Right cardiac atrium (tissue), 5 donors: Measurements from ENCODE around the gene ISLR. TPM values are rescaled to one million over a fixed set of nuclear protein-coding genes. Genes with fewer than 3 reads are reported as not detected.

ENCODE experiments used
- ATAC-seq, 2 donors: fragments of 200-7000 bp; cut with Tn5 transposase; one replicate each; pipeline versions ENCODE4 v1.8.0 to v1.9.1; 2020; ENCODE audit warnings: moderate library complexity in 2 of 2, mild to moderate bottlenecking in 1 of 2
- DNase-seq, 3 donors: peaks; one replicate each; pipeline ENCODE4 v3.0.0-alpha.2; 2020
- H3K27ac ChIP-seq: one replicate; pipeline ENCODE4 v1.5.1; 2013; ENCODE audit warnings: mild to moderate bottlenecking, low read length, control low read depth, moderate library complexity
- H3K27me3 ChIP-seq: one replicate; pipeline ENCODE4 v1.6.1; 2013; ENCODE audit not compliant: control insufficient read depth, insufficient read depth
- H3K4me1 ChIP-seq: one replicate; pipeline ENCODE4 v1.6.1; 2013; ENCODE audit warnings: low read length; ENCODE audit not compliant: control insufficient read depth, insufficient read depth
- H3K4me3 ChIP-seq: one replicate; pipeline ENCODE4 v1.5.1; 2013; ENCODE audit warnings: low read length, control low read depth
- H3K9me3 ChIP-seq: one replicate; pipeline ENCODE4 v1.6.1; 2013; ENCODE audit warnings: low read length; ENCODE audit not compliant: control insufficient read depth
- WGBS: extraction: QIAGEN DNeasy Blood & Tissue Kit; methylation state at CpG from one replicate; pipeline ENCODE4 v1.1.7; 2013; 5-methylcytosine and 5-hydroxymethylcytosine counted together
- intact Hi-C, 4 donors: fragments of 100-400 bp; cut with DNase I; formaldehyde crosslinking; loops; one replicate each; pipeline versions ENCODE4 v1.11.0 to v1.14.0; 2022 to 2023
- long read RNA-seq, 4 donors: library from polyadenylated mRNA; unstranded; transcript quantifications; one replicate each; pipeline ENCODE4 v2.0.0, GENCODE V29; 2020 to 2021
- polyA plus RNA-seq: library from polyadenylated mRNA; stranded (reverse); fragments of 200-250 nt; gene quantifications from one replicate; pipeline ENCODE4 v1.2.3, GENCODE V29; 2013
- total RNA-seq, 4 donors: library from RNA; stranded (reverse); fragmentation: NEBNext Ultra II Directional; extraction: Animal tissue kit (Norgen Biotek cat#: 25700); gene quantifications; one replicate each; pipeline ENCODE4 v1.2.1, GENCODE V29; 2021
- donor health status: healthy with polysubstance abuse.
- donor health status: DM: no; HTN: yes; CAD: no.
- donor health status: DM: no; HTN: no; CAD: no.
- donor health status: DM: no; HTN: yes; CAD: no; lungs with severe emphysema.
- donor health status: DM: yes; HTN: yes; CAD: no.

The ISLR gene
- 10 to 100 TPM; 21.6 to 33.5 (median 24.7) TPM for total RNA-seq
- polyA plus RNA-seq: 29.5 TPM
- long read RNA-seq, donor 1, transcript ISLR-202 (2 exons, 2,175 nt): minor isoform, 5 of 21 reads
- long read RNA-seq, donor 1, transcript ISLR-201 (2 exons, 2,371 nt): major isoform, 10 of 21 reads
- long read RNA-seq, donor 1, partial matches to known transcripts: 6 of 21 reads
- long read RNA-seq, donor 1, other reads (novel, unspliced or antisense): 0 of 21 reads
- long read RNA-seq, donor 2, transcript ISLR-201 (2 exons, 2,371 nt): major isoform, 25 of 33 reads
- long read RNA-seq, donor 2, partial matches to known transcripts: 5 of 33 reads
- long read RNA-seq, donor 2, other reads (novel, unspliced or antisense): 1 of 33 reads
- long read RNA-seq, donor 3, partial matches to known transcripts: 11 of 13 reads
- long read RNA-seq, donor 3, other reads (novel, unspliced or antisense): 0 of 13 reads
- long read RNA-seq, donor 4, transcript ISLR-201 (2 exons, 2,371 nt): major isoform, 17 of 26 reads
- long read RNA-seq, donor 4, partial matches to known transcripts: 7 of 26 reads
- long read RNA-seq, donor 4, other reads (novel, unspliced or antisense): 0 of 26 reads

DNA sequence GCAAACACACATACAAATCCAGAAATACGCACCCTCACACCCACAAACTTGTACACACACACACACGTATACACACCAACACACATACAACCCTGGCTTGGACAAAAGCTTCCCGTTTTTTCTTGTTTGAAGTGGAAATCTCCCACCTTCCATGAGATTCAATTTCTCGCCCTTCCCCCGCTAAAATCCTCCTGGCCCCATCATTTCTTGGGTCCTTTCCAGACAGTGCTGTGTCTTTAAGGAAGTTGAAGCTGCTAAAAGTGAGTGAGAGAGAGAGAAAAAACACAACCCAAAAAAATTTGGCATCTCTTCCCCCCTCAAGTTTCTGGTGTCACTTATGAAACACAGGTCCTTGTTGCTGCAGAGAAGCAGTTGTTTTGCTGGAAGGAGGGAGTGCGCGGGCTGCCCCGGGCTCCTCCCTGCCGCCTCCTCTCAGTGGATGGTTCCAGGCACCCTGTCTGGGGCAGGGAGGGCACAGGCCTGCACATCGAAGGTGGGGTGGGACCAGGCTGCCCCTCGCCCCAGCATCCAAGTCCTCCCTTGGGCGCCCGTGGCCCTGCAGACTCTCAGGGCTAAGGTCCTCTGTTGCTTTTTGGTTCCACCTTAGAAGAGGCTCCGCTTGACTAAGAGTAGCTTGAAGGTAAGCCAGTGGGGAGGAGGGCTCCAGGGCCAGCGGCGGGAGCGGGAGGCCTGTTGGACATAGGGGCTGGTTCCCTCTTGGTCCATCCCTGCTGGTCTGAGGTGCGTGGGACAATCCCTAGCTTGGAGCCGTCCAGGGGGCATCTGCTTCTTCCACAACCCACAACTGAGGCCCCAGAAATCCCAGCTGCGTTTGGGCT lies at the start of gene ISLR:
TSS of gene ISLR (plus strand) at position 331 of the 839 bp plus-strand sequence. CDS start 1,149 bp downstream, outside the sequence.
- DNase-seq (peak; percentile 57 to 86 (median 83)), ATAC-seq (peak; percentile 50 to 73)
- Histone ChIP-seq H3K9me3 (no peaks in the 10 kb centered on the region), H3K4me1 (peaks cover 19% of the 10 kb centered on the region), H3K27me3 (no peaks in the 10 kb centered on the region), H3K27ac (peak within 1 kb of the TSS; percentile 89), H3K4me3 (peak within 1 kb of the TSS; percentile 28)
- WGBS: 28% methylated on average over 20 of the region's 20 CpGs
- intact Hi-C loops: loop anchor here in 1 of 4 donors (5.0 kb wide), 1 partner anchor 36 kb away; no protein-coding TSS in a partner anchor

- WGBS: 78% methylated on average over 3 of the region's 3 CpGs
- intact Hi-C loops: loop anchor here in 1 of 4 donors (10.0 kb wide), 2 partner anchors 69 to 149 kb away; no protein-coding TSS in a partner anchor
- DNase-seq (no peak), ATAC-seq (no peak)
- Histone ChIP-seq H3K27me3 (no peaks in the 10 kb centered on the region), H3K9me3 (no peaks in the 10 kb centered on the region), H3K27ac (no peak overlapping the region), H3K4me1 (no peaks in the 10 kb centered on the region), H3K4me3 (no peak overlapping the region)
Measured at GRCh38 chr15:74124196-74124595, 49.3 kb upstream of the ISLR start.

- intact Hi-C loops: loop anchor here (5.0 to 10.0 kb wide), 5 partner anchors 70 to 198 kb away; no protein-coding TSS in a partner anchor
- H3K27ac ChIP-seq: no peak overlapping the region
- no peaks in the 10 kb centered on the region for H3K9me3 ChIP-seq
- ATAC-seq: no peak
- H3K27me3 ChIP-seq: no peaks in the 10 kb centered on the region
- H3K4me1 ChIP-seq: peaks cover 1% of the 10 kb centered on the region
- no peak overlapping the region for H3K4me3 ChIP-seq
- WGBS: 56% methylated on average over 7 of the region's 7 CpGs
- DNase-seq: no peak
Measured at GRCh38 chr15:74124759-74125158, 48.8 kb upstream of the ISLR start.

DNA sequence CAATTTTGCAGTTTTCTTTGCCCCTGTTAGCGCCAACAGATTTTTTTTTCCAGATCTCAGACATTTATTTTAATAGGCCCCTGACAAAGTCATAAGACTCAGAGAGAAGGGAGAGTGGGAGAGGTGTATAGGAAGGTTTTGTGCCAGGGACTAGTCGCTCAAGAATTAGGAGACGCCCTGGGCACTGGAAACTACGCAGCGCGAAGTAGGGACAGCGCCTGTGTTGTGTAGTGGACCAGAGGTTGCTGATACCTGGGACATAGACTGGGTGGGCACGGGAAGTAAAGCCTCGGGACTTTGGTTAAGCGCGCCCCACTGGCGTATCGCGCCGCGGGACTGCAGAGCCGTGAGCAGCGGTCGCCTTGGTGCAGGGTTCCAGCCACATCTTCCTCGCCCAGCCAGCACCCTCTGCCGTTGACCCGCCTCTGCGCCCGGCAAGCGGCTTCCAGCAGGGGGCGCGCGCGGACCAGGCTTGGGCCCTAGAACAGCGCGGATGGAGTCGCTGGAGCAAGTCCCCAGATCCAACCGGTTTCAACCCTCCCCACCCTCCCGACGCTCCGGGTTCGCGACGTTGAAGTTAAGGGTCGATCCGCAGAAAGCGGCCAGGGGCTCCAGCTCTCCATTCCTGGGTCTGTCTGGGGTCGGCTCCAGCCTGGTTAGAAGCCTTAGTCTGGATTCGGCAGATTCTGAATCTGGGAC lies 46.1 kb upstream of the ISLR start:
- H3K9me3 ChIP-seq: no peaks in the 10 kb centered on the region
- H3K4me1 ChIP-seq: peaks cover 1% of the 10 kb centered on the region
- H3K27ac ChIP-seq: no peak overlapping the region
- intact Hi-C loops: loop anchor here (2.0 to 10.0 kb wide), 7 partner anchors 73 to 195 kb away; no protein-coding TSS in a partner anchor
- no peaks in the 10 kb centered on the region for H3K27me3 ChIP-seq
- peak overlapping the region; percentile 39 for H3K4me3 ChIP-seq
- WGBS: 9% methylated on average over 44 of the region's 44 CpGs
- DNase-seq (peak; percentile 90 to 96 (median 96)), ATAC-seq (peak; percentile 96)

- DNase-seq (peak; percentile 23 to 68 (median 57)), ATAC-seq (peak; percentile 29 to 46)
- H3K9me3 ChIP-seq: no peaks in the 10 kb centered on the region
- 12% methylated on average over 53 of the region's 53 CpGs for WGBS
- intact Hi-C loops: loop anchor here (2.0 to 10.0 kb wide), 7 partner anchors 73 to 194 kb away; no protein-coding TSS in a partner anchor
- peaks cover 1% of the 10 kb centered on the region for H3K4me1 ChIP-seq
- H3K27ac ChIP-seq: no peak overlapping the region
- H3K4me3 ChIP-seq: peak overlapping the region; percentile 39
- no peaks in the 10 kb centered on the region for H3K27me3 ChIP-seq
Measured at GRCh38 chr15:74127954-74128784, 45.3 kb upstream of the ISLR start.

GRCh38 chr15:74128785-74129585 lies 44.5 kb upstream of the ISLR start:
- Histone ChIP-seq H3K4me3 (peak overlapping the region; percentile 3), H3K27ac (no peak overlapping the region), H3K4me1 (peaks cover 1% of the 10 kb centered on the region), H3K27me3 (no peaks in the 10 kb centered on the region), H3K9me3 (no peaks in the 10 kb centered on the region)
- DNase-seq (no peak), ATAC-seq (no peak)
- 12% methylated on average over 43 of the region's 43 CpGs for WGBS
- intact Hi-C loops: loop anchor here (5.0 to 10.0 kb wide), 5 partner anchors 74 to 193 kb away; no protein-coding TSS in a partner anchor

GRCh38 chr15:74129586-74130154 lies 43.8 kb upstream of the ISLR start:
- DNase-seq (no peak), ATAC-seq (no peak)
- Histone ChIP-seq H3K4me1 (peaks cover 1% of the 10 kb centered on the region), H3K27ac (no peak overlapping the region), H3K4me3 (peak overlapping the region; percentile 22), H3K27me3 (no peaks in the 10 kb centered on the region), H3K9me3 (no peaks in the 10 kb centered on the region)
- intact Hi-C loops: loop anchor here (5.0 to 10.0 kb wide), 6 partner anchors 75 to 193 kb away; no protein-coding TSS in a partner anchor
- 2% methylated on average over 40 of the region's 40 CpGs for WGBS

DNA sequence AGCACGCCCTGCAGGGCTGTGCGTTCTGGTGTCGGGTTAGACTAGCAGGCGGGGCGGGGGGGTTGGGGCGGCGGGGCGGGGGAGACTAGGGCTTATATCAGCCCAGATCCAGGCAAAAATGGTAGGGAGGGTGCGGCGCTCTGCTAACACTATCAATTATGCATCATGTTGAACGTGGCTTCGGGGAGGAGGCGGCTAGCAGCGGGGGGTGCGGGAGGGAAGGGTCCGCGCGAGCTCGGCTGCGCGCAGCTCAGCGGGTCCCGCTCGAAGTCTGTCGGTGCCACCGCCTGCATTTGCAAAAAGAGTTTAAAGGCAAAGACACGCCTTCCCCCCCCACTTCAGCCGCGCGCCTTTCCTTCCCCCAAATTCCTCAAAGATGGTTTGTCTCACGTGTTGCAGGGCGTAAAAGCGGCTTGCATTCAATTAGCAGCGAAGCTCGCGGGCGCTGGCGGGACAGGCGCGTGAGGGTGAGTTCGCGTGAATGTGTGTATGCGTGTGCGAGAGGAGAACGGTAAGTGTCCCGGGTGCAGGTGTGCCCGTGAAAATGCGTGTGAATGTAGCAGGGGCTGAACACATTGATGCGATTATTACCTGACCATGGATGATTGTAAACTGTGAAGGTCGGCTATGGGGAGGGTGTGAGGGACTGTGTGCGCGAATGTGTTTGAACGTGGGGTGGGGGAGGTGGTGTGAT lies 43.2 kb upstream of the ISLR start, which contains the start of gene ISLR2:
TSS of gene ISLR2 (plus strand) at position 432 of the 694 bp plus-strand sequence. CDS start 2,169 bp downstream, outside the sequence.
- ATAC-seq: no peak
- H3K4me1 ChIP-seq: peaks cover 1% of the 10 kb centered on the region
- intact Hi-C loops: loop anchor here in 1 of 4 donors (10.0 kb wide), 1 partner anchor 114 kb away; no protein-coding TSS in a partner anchor
- peak within 1 kb of the TSS; percentile 16 for H3K27ac ChIP-seq
- H3K4me3 ChIP-seq: peak within 1 kb of the TSS; percentile 22
- H3K9me3 ChIP-seq: no peaks in the 10 kb centered on the region
- DNase-seq: peak in 1 of 3 donors; percentile 61
- H3K27me3 ChIP-seq: no peaks in the 10 kb centered on the region
- 1% methylated on average over 53 of the region's 53 CpGs for WGBS
